MM.1S (cell line): ENCODE data around the gene ATAD3A.

Experiments
- DNase-seq: peaks from one replicate; pipeline ENCODE4 v3.0.0-alpha.2; 2015
- H2AFZ ChIP-seq: fragments of 300-600 bp; sonication (generic); 2 replicates; pipeline ENCODE4 v1.6.0; 2016; ENCODE audit warnings: antibody characterized with exemption, low read length
- H3F3A ChIP-seq: fragments of 300-600 bp; sonication (generic); 2 replicates; pipeline ENCODE4 v1.6.1; 2016; ENCODE audit warnings: mild to moderate bottlenecking, antibody characterized with exemption, low read length, moderate library complexity, mixed read lengths; ENCODE audit not compliant: insufficient read depth
- H3K27ac ChIP-seq: fragments of 300-600 bp; sonication (generic); 2 replicates; pipeline ENCODE4 v1.5.1; 2016; ENCODE audit warnings: mild to moderate bottlenecking, low read length
- H3K27me3 ChIP-seq: fragments of 300-600 bp; sonication (generic); replicated peaks from 2 replicates; pipeline ENCODE4 v1.6.0; 2016; ENCODE audit warnings: low read length; ENCODE audit not compliant: insufficient read depth
- H3K36me3 ChIP-seq: fragments of 300-600 bp; sonication (generic); replicated peaks from 2 replicates; pipeline ENCODE4 v1.6.1; 2016; ENCODE audit warnings: mild to moderate bottlenecking, low read length, mixed read lengths; ENCODE audit not compliant: insufficient read depth
- H3K4me1 ChIP-seq: fragments of 300-600 bp; sonication (generic); 2 replicates; pipeline ENCODE4 v1.6.1; 2016; ENCODE audit warnings: low read length, mixed read lengths
- H3K4me2 ChIP-seq: fragments of 300-600 bp; sonication (generic); 2 replicates; pipeline ENCODE4 v1.6.0; 2016; ENCODE audit warnings: low read depth, low read length
- H3K4me3 ChIP-seq: fragments of 300-600 bp; sonication (generic); 2 replicates; pipeline ENCODE4 v1.5.1; 2016; ENCODE audit warnings: low read length, mixed read lengths
- H3K79me2 ChIP-seq: fragments of 300-600 bp; sonication (generic); 2 replicates; pipeline ENCODE4 v1.6.1; 2016; ENCODE audit warnings: mixed run types, low read length, mixed read lengths
- H3K9ac ChIP-seq: fragments of 300-600 bp; sonication (generic); 2 replicates; pipeline ENCODE4 v1.6.1; 2016; ENCODE audit warnings: low read length, mixed read lengths
- H3K9me2 ChIP-seq: fragments of 300-600 bp; sonication (generic); replicated peaks from 2 replicates; pipeline ENCODE4 v1.6.1; 2016; ENCODE audit warnings: mild to moderate bottlenecking, low read length, mixed read lengths; ENCODE audit not compliant: insufficient read depth
- H3K9me3 ChIP-seq: fragments of 300-600 bp; sonication (generic); replicated peaks from 2 replicates; pipeline ENCODE4 v1.6.1; 2016; ENCODE audit warnings: mild to moderate bottlenecking, low read length, mixed read lengths; ENCODE audit not compliant: insufficient read depth
- H4K20me1 ChIP-seq: fragments of 300-600 bp; sonication (generic); 2 replicates; pipeline ENCODE4 v1.6.1; 2016; ENCODE audit warnings: mild to moderate bottlenecking, low read length, moderate library complexity, mixed read lengths; ENCODE audit not compliant: insufficient read depth
- CTCF ChIP-seq: fragments of 300-600 bp; sonication (generic); IDR thresholded peaks from 2 replicates; pipeline ENCODE4 v1.5.1; 2016; ENCODE audit warnings: antibody characterized with exemption, low read length, mixed read lengths
- EZH2 ChIP-seq: fragments of 300-600 bp; sonication (generic); optimal IDR thresholded peaks from 2 replicates; pipeline ENCODE3; 2017; ENCODE audit warnings: low read depth, mild to moderate bottlenecking, antibody characterized with exemption, low read length, mixed read lengths
- EZH2phosphoT487 ChIP-seq: fragments of 300-600 bp; sonication (generic); IDR thresholded peaks from 2 replicates; pipeline ENCODE4 v1.6.1; 2018; ENCODE audit warnings: antibody characterized with exemption, low read length

ATAD3A gene

GRCh38 chr1:1487701-1488100 lies 24.3 kb upstream of the ATAD3A start:
- no peak overlapping the region for H3K27ac ChIP-seq
- no peaks in the 10 kb centered on the region for H3K9me3 ChIP-seq
- no peak for DNase-seq
- H3K27me3 ChIP-seq, result no peaks in the 10 kb centered on the region
- H2AFZ ChIP-seq, result no peak overlapping the region
- H3K4me2 ChIP-seq, result no peak overlapping the region
- no peaks in the 10 kb centered on the region for H3K9me2 ChIP-seq
- H3K4me3 ChIP-seq, result no peak overlapping the region
- no peak overlapping the region for H3K9ac ChIP-seq
- H3K36me3 ChIP-seq, result peaks cover 13% of the 10 kb centered on the region; the same call in 1 of the 2 replicates
- no peaks in the 10 kb centered on the region for H3F3A ChIP-seq
- TF ChIP-seq CTCF (no peak), EZH2 (no peak), EZH2phosphoT487 (no peak)
- H3K4me1 ChIP-seq, result no peaks in the 10 kb centered on the region
- H4K20me1 ChIP-seq, result no peaks in the 10 kb centered on the region
- H3K79me2 ChIP-seq, result no peaks in the 10 kb centered on the region

DNA sequence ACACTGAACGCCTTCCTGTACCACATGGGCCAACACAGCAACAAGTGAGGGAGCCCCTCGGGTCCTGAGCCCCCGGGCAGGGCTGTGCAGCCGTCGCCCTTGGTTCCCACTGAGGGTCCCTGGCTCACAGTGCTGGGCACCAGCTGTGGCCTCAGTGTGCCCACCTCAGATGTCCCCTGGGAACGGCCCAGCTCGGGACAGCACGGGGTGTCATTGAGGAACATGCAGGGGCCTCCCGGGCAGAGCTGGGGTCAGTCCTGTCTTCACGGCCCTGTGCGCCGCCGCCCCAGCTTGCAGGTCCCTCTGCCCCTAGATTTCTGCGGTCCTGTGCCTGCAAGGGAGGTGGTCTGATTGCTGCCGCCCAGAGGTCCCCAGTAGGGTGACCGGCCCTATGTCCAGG lies 22.7 kb upstream of the ATAD3A start:
- H4K20me1 ChIP-seq, result no peaks in the 10 kb centered on the region
- H3K9me2 ChIP-seq, result no peaks in the 10 kb centered on the region
- no peak overlapping the region for H3K9ac ChIP-seq
- no peak overlapping the region for H3K4me2 ChIP-seq
- no peak for DNase-seq
- peaks cover 13% of the 10 kb centered on the region; the same call in 1 of the 2 replicates for H3K36me3 ChIP-seq
- no peaks in the 10 kb centered on the region for H3K4me1 ChIP-seq
- H3K9me3 ChIP-seq, result no peaks in the 10 kb centered on the region
- no peak overlapping the region for H2AFZ ChIP-seq
- no peaks in the 10 kb centered on the region for H3K79me2 ChIP-seq
- no peaks in the 10 kb centered on the region for H3K27me3 ChIP-seq
- H3K27ac ChIP-seq, result no peak overlapping the region
- H3K4me3 ChIP-seq, result no peak overlapping the region
- H3F3A ChIP-seq, result no peaks in the 10 kb centered on the region
- TF ChIP-seq CTCF (no peak), EZH2 (no peak), EZH2phosphoT487 (no peak)

DNA sequence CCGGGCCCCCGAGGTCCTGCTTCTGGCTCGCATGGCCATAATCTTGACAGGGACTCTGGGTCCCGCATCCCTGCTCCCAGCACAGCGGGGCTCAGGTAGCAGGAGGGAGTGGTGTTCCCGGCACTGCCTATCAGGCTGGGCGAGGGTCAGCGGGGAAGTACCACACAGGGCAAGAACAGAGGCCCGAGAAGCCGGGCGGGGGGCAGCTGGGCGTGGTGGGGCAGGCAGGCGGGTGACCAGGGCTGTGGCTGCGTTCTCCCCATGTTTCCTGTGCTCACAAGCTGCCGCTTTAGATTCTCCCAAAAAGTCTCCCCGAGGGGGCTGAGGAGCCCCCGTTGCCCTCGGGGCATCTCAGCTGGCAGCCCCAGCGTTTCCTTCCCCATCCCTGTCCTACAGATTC lies 22.1 kb upstream of the ATAD3A start:
- no peaks in the 10 kb centered on the region for H3F3A ChIP-seq
- no peak overlapping the region for H3K9ac ChIP-seq
- H3K27ac ChIP-seq, result no peak overlapping the region
- no peak overlapping the region for H3K4me2 ChIP-seq
- H2AFZ ChIP-seq, result no peak overlapping the region
- no peak overlapping the region for H3K4me3 ChIP-seq
- H3K4me1 ChIP-seq, result no peaks in the 10 kb centered on the region
- H3K9me3 ChIP-seq, result no peaks in the 10 kb centered on the region
- no peaks in the 10 kb centered on the region for H3K79me2 ChIP-seq
- peaks cover 13% of the 10 kb centered on the region; the same call in 1 of the 2 replicates for H3K36me3 ChIP-seq
- H4K20me1 ChIP-seq, result no peaks in the 10 kb centered on the region
- TF ChIP-seq EZH2phosphoT487 (no peak), CTCF (no peak), EZH2 (no peak)
- H3K9me2 ChIP-seq, result no peaks in the 10 kb centered on the region
- H3K27me3 ChIP-seq, result no peaks in the 10 kb centered on the region
- DNase-seq, result no peak
